Measurements from ENCODE around the gene SSTR3.
A peak's percentile ranks its signal among the peaks of the same experiment; 100 is the strongest.

The SSTR3 gene

DNA sequence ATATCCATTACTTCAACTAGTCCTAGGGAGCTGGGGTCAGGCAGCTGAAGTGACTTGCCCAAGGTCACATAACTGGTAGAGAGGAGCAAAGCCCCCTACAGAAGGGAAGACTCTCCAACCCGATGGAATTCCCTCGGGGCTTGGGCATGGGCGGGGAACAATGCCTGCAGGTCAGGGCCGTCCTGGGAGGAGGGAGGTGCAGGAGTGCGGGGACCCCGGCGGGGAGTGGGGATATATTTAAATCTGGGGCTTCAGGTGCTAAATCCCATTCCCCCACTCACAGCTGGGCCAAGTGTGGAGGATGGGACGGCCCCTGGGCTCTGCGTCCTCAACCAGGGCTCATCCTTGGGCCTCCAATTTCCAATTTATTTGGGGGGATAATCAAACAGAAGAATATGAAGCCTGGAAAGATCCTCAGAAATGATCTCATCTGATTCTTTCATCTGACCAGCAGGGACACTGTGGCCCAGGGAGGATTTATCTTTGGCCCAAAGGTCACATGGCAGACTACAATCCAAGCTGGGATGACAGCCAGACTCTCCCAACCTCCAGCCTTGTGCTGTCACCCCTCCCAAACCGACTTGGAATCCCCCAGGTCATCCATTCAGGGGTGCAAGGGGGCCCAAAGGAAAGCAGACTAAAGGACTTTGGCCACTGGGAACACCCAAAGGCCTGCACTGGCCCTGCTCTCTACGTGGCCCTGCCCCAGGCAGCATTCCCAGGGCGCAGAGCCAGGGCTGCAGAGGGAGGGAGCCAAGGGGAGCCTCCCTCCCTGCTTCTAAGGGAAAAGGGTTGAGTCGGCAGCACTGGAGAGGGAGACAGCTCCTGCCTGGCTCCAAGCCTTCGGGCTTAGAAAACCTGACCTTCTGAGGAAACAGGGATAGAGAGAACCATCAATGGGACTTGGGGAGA, 15.5 kb downstream of the SSTR3 start:
- Histone ChIP-seq H3K27ac (peak overlapping the region; percentile 96 to 98), H3K4me3 (no peak overlapping the region)
- peak; percentile 89 for DNase-seq (ENCODE audit: low spot score)
- TF ChIP-seq CTCF (IDR thresholded peaks at IDR 0.05), result no peak

GRCh38 chr22:37195921-37196320, 16.4 kb downstream of the SSTR3 start:
- H3K27ac ChIP-seq, result peak overlapping the region in 1 of 2 donors; percentile 96
- TF ChIP-seq CTCF (IDR thresholded peaks at IDR 0.05), result no peak
- H3K4me3 ChIP-seq, result no peak overlapping the region
- DNase-seq (ENCODE audit: low spot score), result no peak

DNA sequence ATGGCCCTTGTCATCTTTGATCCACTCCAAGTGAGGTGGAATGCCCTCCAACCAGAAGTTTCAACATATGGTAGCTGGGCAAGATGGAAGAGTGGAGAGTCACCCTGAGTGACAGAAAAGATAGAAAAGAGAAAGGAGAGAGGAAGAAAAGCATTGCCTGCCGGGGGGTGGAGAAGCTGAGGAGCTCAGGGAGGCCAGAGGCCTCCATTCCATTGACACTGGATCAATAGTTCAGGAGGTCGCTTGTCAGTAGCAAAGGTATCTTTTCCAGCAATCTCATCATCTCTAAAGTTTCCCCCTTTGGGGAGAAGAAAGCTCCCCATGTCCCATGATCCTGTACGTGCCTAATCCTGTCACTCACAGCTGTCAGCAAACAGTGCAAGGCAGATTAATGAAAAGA, 17.5 kb downstream of the SSTR3 start:
- no peak for TF ChIP-seq CTCF (IDR thresholded peaks at IDR 0.05)
- H3K27ac ChIP-seq, result no peak overlapping the region
- H3K4me3 ChIP-seq, result no peak overlapping the region
- DNase-seq (ENCODE audit: low spot score), result no peak

DNA sequence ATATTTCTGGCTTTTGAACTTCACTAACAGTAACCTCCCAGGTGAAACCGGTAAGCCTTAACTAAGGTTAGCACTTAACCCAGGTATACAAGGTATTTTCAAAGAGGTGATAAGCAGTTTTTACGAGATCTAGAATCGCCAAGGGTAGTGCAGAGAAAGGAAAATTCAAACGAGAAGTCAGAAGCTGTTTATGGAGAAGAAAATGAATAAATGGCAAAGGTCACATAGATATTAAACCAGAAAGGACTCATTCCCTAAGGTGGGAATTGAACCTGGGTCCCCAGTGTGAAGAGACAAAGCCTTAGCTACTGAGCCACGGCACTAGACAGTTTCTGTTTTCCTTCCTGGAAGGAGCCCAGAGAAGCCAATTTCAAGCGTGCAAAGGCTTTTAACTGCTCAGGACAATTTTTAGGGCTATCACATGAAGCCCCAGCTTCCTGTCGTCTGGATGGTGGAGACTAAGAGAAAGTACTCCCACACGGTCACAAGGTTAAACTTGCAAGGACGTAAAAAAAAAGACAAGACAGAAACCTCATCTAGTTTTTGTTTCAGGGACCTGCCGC, 18.6 kb downstream of the SSTR3 start:
- DNase-seq (ENCODE audit: low spot score), result no peak
- no peak for TF ChIP-seq CTCF (IDR thresholded peaks at IDR 0.05)
- Histone ChIP-seq H3K4me3 (no peak overlapping the region), H3K27ac (no peak overlapping the region)

DNA sequence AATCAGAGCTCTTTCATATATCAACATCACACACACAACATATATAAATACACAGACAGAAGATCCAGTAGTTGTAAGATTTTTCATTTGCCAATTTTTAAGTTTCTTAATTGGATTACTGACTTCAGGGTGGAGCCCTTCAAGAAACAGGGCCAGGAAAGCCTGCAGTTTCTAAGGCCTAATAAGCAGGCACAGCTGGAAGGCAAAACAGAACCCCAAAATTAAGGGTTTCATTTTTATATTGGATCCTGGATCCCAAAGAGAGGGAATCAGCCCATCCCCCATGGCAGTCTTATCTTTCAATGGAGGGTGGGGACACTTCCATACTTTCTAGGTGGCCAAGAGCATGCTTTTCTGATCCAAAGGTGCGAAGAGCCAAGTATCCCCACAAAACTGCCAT, 19.5 kb downstream of the SSTR3 start:
- TF ChIP-seq CTCF (IDR thresholded peaks at IDR 0.05), result no peak
- Histone ChIP-seq H3K27ac (no peak overlapping the region), H3K4me3 (no peak overlapping the region)
- no peak for DNase-seq (ENCODE audit: low spot score)

- no peak for TF ChIP-seq CTCF (IDR thresholded peaks at IDR 0.05)
- no peak overlapping the region for H3K4me3 ChIP-seq
- DNase-seq (ENCODE audit: low spot score), result no peak
- no peak overlapping the region for H3K27ac ChIP-seq
Measured at GRCh38 chr22:37192204-37192603, 20.1 kb downstream of the SSTR3 start.

Measured in coronary artery (tissue), 2 donors.